Measurements from ENCODE around the gene GATC.
A peak's percentile ranks its signal among the peaks of the same experiment; 100 is the strongest.

GRCh38 chr12:120437735-120438494 lies 8.3 kb upstream of the GATC start, which contains the start of gene COX6A1:
- TF ChIP-seq CTCF (IDR thresholded peaks at IDR 0.05) (peak; percentile 56), ZFX (IDR thresholded peaks at IDR 0.05; ENCODE audit: borderline replicate concordance) (no peak)

All from 22Rv1 (cell line).